Thoracic aorta (tissue), 2 donors: ENCODE data around the gene MED9. TPM values are rescaled to one million over a fixed set of nuclear protein-coding genes. Genes with fewer than 3 reads are reported as not detected.

ENCODE experiments used
- ATAC-seq: fragments of 150-250 bp; one replicate; pipeline ENCODE4 v1.8.0; 2017; ENCODE audit warnings: low read depth; ENCODE audit not compliant: insufficient number of reproducible peaks, low FRiP score
- DNase-seq: peaks from one replicate; pipeline ENCODE4 v3.0.0-alpha.2; 2020; ENCODE audit warnings: low spot score
- H3K27ac ChIP-seq, 2 donors: fragments of 200-600 bp; sonication (generic); 1 replicate in 1 of 2; 2 replicates in 1 of 2; pipeline ENCODE4 v1.5.1; 2016; ENCODE audit warnings: mild to moderate bottlenecking in 2 of 2, moderate library complexity in 2 of 2
- H3K27me3 ChIP-seq: fragments of 200-600 bp; sonication (generic); replicated peaks from 2 replicates; pipeline ENCODE4 v1.6.0; 2016; ENCODE audit warnings: mild to moderate bottlenecking; ENCODE audit not compliant: insufficient read depth
- H3K36me3 ChIP-seq: fragments of 200-600 bp; sonication (generic); one replicate; pipeline ENCODE4 v1.5.1; 2016
- H3K4me1 ChIP-seq, 2 donors: fragments of 200-600 bp; sonication (generic); 1 replicate in 1 of 2; 2 replicates in 1 of 2; pipeline versions ENCODE4 v1.5.1 to v1.6.0; 2016; ENCODE audit warnings: low read depth in 2 of 2, mild to moderate bottlenecking in 1 of 2; ENCODE audit not compliant: control insufficient read depth in 1 of 2
- H3K4me3 ChIP-seq: fragments of 200-600 bp; sonication (generic); 2 replicates; pipeline ENCODE4 v1.5.1; 2016; ENCODE audit warnings: mild to moderate bottlenecking
- H3K9me3 ChIP-seq: fragments of 200-600 bp; sonication (generic); 2 replicates; pipeline ENCODE4 v1.5.1; 2016
- total RNA-seq, 2 donors: library from RNA; depleted of rRNA; stranded (reverse); fragments of >200 nt; gene quantifications; one replicate each; pipeline versions ENCODE4 v1.1.0 to v1.2.3, GENCODE V29; 2016
- TF ChIP-seq, protein P1 (sequence below): fragments of 200-600 bp; sonication (generic); IDR thresholded peaks from one replicate; pipeline ENCODE4 v1.5.1; 2019; ENCODE audit warnings: antibody characterized with exemption

MED9 gene
- total RNA-seq, 2 donors from 2014 or later: 6.6 to 15.2 TPM

DNA sequence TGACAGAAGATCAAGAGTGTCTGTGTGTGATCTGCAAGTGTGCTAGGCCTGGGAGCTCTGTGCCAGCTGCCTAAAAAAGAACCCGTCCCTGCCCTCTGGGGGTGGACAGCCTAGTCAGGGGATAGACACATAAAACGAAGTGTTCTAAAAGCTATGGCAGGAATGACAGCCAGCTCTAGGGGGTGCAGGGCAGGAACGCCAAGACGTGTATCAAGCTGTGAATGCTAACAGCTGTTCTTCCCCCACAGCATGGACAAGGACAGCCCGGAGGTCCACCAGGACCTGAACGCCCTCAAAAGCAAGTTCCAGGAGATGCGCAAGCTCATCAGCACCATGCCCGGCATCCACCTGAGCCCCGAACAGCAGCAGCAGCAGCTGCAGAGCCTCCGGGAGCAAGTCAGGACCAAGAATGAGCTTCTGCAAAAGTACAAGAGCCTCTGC, 14.3 kb downstream of the MED9 start:
- H3K27me3 ChIP-seq: no peaks in the 10 kb centered on the region
- H3K9me3 ChIP-seq: no peaks in the 10 kb centered on the region
- peaks cover 19% of the 10 kb centered on the region for H3K36me3 ChIP-seq
- DNase-seq: no peak
- no peak overlapping the region for H3K4me3 ChIP-seq
- TF ChIP-seq, protein P1, sequence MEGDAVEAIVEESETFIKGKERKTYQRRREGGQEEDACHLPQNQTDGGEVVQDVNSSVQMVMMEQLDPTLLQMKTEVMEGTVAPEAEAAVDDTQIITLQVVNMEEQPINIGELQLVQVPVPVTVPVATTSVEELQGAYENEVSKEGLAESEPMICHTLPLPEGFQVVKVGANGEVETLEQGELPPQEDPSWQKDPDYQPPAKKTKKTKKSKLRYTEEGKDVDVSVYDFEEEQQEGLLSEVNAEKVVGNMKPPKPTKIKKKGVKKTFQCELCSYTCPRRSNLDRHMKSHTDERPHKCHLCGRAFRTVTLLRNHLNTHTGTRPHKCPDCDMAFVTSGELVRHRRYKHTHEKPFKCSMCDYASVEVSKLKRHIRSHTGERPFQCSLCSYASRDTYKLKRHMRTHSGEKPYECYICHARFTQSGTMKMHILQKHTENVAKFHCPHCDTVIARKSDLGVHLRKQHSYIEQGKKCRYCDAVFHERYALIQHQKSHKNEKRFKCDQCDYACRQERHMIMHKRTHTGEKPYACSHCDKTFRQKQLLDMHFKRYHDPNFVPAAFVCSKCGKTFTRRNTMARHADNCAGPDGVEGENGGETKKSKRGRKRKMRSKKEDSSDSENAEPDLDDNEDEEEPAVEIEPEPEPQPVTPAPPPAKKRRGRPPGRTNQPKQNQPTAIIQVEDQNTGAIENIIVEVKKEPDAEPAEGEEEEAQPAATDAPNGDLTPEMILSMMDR: no peak
- no peak overlapping the region for H3K27ac ChIP-seq
- H3K4me1 ChIP-seq: peaks cover 5 to 16% of the 10 kb centered on the region in 2 donors
- ATAC-seq: no peak

DNA sequence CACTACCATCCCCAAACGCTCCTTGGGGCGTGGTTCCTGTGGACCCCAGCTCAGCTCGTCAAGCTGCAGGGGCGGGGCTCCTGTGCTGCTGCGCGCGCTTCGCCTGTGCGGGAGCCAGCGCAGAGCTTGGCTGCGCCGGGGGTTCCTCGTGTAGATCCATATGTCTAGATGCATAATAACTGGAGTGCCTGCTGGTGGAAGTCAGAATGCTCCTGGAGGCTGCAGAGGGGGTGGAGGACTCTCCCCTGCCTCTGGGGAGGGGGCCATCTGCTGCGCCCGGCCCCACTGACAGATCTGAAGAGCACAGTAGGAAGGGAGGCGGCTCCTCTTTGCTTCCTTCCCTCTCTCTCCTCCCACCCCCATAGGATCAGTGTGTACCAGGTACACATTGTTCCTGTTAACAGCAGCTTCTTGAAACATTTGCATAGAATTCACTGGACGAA, 14.8 kb downstream of the MED9 start:
- H3K4me1 ChIP-seq: peaks cover 5 to 17% of the 10 kb centered on the region in 2 donors
- DNase-seq: no peak
- H3K27ac ChIP-seq: no peak overlapping the region
- H3K4me3 ChIP-seq: no peak overlapping the region
- peaks cover 17% of the 10 kb centered on the region for H3K36me3 ChIP-seq
- H3K9me3 ChIP-seq: no peaks in the 10 kb centered on the region
- no peak for ATAC-seq
- TF ChIP-seq, protein P1: no peak
- H3K27me3 ChIP-seq: no peaks in the 10 kb centered on the region

DNA sequence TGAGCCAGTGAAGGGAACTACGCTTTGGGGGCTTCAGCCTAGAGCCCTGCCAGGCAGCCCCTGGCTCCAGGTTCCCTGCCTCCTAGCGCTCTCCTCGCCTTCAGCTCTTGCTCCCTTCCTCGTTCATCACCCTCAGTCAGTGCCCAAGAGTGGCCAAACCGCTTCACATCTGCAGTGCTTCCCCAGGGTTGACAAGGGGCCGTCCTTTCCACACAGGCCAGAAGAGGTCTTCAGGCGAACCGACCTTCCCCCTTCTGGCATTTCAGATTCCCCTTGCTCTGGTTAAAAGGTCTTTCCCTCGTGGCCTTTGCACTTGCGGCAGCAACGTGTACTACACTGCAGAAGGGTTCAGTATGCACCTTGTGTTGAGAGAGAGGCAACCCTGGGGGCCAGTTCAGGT, 15.3 kb downstream of the MED9 start:
- H3K27me3 ChIP-seq: no peaks in the 10 kb centered on the region
- H3K4me1 ChIP-seq: peaks cover 7 to 19% of the 10 kb centered on the region in 2 donors
- peaks cover 15% of the 10 kb centered on the region for H3K36me3 ChIP-seq
- no peak overlapping the region for H3K4me3 ChIP-seq
- no peak for ATAC-seq
- no peak for DNase-seq
- TF ChIP-seq, protein P1: no peak
- no peak overlapping the region for H3K27ac ChIP-seq
- H3K9me3 ChIP-seq: no peaks in the 10 kb centered on the region

DNA sequence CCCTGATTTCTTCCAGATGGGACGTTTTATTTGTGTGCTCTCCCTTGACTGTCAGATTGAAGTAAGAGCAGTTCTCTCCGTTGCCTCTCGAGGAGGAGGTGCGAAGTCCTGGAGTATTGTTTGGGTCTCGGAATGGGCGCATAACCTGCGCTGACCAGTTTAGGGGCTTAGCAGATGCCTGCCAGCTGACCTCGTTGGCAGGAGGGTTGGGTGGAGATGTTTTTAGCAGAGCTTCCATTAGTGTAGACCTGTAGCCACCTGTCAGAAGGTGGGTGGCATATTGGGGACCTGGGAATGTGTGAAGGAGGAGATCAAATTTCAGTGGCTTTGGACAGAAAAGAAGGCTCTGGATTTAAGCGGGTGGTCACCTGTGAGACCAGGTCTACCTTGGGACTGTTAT, 15.8 kb downstream of the MED9 start:
- Histone ChIP-seq H3K27ac (no peak overlapping the region), H3K27me3 (no peaks in the 10 kb centered on the region), H3K4me3 (no peak overlapping the region), H3K4me1 (peaks cover 8 to 24% of the 10 kb centered on the region in 2 donors), H3K36me3 (peaks cover 13% of the 10 kb centered on the region), H3K9me3 (no peaks in the 10 kb centered on the region)
- TF ChIP-seq, protein P1: no peak
- ATAC-seq (no peak), DNase-seq (no peak)

DNA sequence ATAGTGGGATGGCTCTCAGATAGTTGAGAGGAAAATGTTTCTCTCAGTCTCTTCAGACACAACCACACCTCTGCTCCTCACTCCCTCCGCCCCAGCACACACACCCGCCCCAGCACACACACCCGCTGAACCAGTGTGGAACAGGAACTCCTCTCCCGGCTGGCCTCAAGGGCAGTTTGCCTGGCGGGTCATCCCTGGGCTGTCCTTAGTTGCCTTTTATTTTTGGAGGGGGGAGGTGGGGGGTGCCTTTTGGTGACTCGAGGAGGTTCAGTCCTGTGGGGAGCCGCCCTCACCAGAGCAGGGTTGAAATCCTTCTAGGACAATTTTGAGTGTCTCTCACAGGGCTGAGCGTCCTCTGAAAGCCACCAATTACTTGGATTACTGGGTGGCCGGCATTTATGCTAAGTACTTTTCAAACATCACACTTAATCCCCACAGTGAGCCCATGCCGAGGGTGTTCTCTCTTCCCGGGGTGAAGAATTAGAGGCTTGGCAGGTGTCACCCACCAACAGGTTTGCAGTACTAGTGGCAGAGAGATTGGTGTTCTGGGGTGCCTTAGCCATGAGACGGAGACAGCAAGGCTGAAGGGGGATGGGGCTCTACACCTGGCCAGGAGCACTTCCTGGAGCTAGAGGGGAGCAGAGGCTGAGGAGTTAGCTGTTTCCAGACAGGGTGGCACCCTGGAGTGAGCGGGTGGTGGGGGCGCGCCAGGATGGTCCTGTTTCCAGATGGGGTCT, 16.6 kb downstream of the MED9 start:
- no peak for DNase-seq
- Histone ChIP-seq H3K36me3 (peaks cover 6% of the 10 kb centered on the region), H3K9me3 (no peaks in the 10 kb centered on the region), H3K4me1 (peaks cover 8 to 24% of the 10 kb centered on the region in 2 donors), H3K4me3 (no peak overlapping the region), H3K27ac (no peak overlapping the region), H3K27me3 (no peaks in the 10 kb centered on the region)
- TF ChIP-seq, protein P1: no peak
- no peak for ATAC-seq
